ENCODE measurements around the gene BORA. TPM values are rescaled to one million over a fixed set of nuclear protein-coding genes. Genes with fewer than 3 reads are reported as not detected.
"Not testable (repeated sequence)": the region's sequence is repeated elsewhere in the genome, so short reads cannot be mapped to it uniquely, and the experiment has no call there.

Gene BORA
- total RNA-seq (2014; rRNA removed; shearing (Covaris generic)) = 32.4 and 41.1 TPM in 2 replicates

GRCh38 chr13:72727417-72728289, at the start of gene BORA, which contains the start of gene MZT1:
TSS of gene BORA (plus strand) at chr13:72727923. CDS start at chr13:72728941, 1,018 bp downstream.
TSS of gene MZT1 (minus strand) at chr13:72727629. CDS start at chr13:72727602, 27 bp downstream.
- DNase-seq (ENCODE audit: low read depth) = peak; percentile 95

DNA sequence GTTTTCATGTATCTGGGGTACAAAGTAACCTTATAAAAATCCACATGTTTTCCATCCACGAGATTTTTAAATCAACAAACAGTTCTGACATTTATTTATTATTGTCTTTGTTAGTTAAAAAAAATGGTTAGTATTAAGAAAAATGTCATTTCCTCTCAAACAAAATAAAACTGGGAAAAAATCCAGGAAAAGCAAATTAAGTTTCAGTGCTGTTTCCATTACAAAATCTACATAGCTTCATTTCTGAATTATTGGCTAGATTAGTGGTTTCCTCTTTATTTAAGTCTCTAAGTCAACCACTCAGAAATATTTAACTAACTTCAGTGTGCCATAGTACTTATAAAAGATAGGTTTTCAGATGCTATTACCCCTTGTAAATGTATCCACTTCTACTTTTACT, 49.4 kb upstream of the BORA start:
- DNase-seq (ENCODE audit: low read depth) = no peak

DNA sequence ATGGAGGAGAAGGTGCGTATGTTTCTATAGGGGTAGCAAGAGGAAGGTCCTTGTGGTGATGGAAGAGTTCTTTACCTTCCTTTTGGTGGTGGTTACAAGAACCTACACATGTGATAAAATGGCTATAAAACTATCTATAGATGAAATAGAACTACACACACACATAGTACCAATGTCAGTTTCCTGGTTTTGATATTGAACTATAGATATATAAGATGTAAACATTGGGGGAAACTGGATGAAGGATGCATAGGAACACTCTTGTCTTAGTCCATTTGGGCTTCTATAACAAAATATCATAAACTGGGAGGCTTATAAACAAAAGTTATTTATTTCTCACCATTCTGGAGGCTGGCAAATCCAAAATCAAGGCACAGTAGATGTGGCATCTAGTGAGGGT, 47.4 kb upstream of the BORA start:
- DNase-seq (ENCODE audit: low read depth) = no peak

DNA sequence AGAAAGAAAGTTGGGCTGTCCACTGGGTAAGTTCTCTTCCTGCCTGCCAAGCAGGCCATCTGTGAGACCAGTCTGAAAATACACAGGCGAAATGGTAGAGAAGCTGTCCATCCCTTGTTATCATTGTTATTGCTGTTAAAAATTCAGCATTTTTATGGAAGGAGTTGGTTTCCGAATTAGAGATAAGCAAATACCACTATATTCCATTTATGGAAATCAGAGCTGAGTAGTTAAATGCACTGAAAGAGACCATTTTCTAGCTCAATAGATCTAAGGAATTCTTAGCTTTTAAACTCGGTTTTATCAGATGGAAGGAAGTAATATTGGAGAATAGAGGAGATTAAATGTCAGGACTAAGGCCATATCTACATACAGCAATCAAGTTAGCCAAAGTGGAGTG, 41.0 kb upstream of the BORA start:
- DNase-seq (ENCODE audit: low read depth) = no peak

DNA sequence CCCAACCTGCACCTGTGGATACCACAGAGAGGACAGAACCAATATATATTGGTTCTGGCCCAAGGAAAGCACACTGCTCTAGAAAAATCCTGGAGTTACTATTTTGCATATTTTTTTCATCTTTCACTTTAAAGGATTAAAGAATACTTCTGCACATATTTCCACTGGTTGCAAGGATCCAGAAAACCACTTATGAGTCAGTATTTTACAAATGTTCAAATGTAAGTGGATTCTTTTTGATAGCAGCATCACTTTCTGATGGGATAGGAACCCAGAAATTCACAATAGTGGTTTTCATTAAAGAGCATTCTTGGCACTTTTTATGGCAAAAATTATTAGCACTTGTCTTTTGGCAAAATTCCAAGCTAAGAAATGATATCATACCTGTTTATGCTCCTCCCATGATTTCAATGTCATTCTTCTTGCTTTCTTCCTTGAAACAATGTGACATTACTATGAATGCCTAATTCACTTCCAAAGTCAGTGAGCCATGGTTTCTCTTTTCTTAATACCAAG, 38.5 kb upstream of the BORA start:
- no peak for DNase-seq (ENCODE audit: low read depth)

DNA sequence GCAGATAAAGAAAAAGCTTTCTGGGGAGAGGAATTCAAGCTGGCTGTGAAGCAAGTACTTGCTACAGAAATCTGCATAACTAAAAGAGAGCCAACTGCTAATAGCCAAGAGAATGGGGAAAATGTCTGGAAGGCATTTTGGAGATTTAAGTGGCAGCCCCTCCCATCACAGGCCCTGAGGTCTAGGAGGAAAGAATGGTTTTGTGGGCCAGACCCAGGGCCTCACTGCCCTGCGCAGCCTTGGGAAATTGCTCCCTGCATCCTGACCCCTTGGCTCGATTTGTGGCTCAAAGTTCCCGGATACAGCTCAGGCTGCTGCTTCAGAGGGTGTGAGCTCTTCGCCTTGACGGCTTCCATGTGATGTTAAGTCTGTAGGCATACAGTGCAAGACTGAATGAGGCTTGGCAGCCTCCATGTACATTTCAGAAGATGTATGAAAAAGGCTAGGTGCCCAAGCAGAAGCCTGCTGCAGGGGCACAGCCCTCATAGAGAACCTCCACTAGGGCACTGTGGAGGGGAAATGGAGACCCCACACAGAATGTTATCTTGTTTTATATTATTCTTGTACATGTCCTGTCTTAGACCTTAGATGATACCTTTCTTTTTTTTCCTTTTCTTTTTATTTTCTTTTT, 34.7 kb upstream of the BORA start:
- DNase-seq (ENCODE audit: low read depth) = no peak

DNA sequence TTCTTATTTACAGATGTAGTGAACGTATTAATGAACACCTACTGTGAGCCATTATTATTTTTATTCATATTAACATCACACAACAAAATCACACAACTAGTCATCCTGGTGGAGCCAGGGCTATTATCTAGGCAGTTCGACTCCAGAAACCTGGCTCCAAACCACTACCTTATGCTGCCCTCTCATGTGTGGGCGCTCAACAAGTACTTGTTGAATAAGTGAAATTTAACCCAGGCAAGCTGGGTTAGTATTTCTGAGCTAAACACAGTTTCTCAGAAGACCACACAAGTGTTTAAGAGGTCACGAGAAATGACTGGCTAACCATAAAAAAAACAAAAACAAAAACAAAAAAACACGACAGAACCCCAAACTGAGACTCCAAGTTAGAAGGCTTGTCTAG, 33.9 kb upstream of the BORA start:
- DNase-seq (ENCODE audit: low read depth) = no peak

DNA sequence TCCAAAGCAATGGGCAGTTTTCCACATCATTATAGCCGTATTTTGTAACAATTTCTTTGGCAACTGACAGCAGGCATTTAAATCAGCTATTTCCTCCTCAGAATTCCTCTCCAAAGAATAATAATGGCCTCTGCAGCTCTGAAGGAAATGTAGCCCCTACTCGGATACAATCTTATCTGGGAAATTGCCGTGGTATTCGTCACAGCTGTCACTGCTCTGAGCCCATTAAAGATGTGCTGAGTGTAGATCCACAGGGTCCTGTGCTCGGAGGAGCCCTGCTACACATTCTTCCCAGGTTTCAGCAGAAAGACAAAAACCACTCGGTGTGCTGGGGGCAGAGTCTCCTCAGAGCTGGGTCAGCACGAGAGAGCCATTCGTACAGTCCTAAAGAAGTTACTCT, 33.4 kb upstream of the BORA start:
- DNase-seq (ENCODE audit: low read depth) = no peak

GRCh38 chr13:72696579-72696978, 31.1 kb upstream of the BORA start:
- peak; percentile 6 for DNase-seq (ENCODE audit: low read depth)

- DNase-seq (ENCODE audit: low read depth) = no peak
These were observed 29.6 kb upstream of the BORA start for GRCh38 chr13:72698164-72698563.

DNA sequence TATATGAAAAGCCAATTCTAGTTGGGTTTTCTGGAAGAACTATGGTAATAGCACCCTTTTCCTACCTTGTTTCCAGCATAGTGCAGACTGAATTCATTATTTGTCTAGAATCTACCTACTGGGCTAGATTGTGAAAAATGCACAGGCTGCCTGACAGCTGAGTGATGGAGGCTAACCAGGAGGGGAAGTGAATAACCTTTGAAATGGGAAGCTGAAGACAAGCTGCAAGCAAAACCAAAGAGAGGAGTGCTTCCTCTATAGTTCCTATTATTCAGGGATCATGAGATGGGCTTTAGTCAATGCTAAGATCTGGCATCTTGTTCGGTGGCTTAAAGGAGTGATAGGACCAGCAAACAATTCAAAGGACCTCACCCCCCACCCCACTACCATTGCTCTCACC, 27.2 kb upstream of the BORA start:
- no peak for DNase-seq (ENCODE audit: low read depth)

GRCh38 chr13:72716776-72717175, 10.9 kb upstream of the BORA start:
- DNase-seq (ENCODE audit: low read depth) = no peak

DNA sequence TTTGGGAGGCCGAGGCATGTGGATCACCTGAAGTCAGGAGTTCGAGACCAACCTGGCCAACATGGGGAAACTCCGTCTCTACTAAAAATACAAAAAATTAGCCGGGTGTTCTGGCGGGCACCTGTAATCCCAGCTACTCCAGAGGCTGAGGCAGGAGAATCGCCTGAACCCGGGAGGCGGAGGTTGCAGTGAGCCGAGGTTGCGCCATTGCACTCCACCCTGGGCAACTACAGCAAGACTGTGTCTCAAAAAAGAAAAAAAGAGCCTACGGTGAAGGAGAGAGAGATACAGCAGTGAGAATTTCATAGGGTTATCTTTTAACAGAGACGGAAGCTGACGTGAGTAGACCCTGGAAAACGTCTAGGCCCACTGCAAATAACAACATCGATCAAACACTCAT, 1.5 kb upstream of the BORA start:
- DNase-seq (ENCODE audit: low read depth) = not testable (repeated sequence)

- peak; percentile 24 for DNase-seq (ENCODE audit: low read depth)
These were observed 852 bp upstream of the BORA start for GRCh38 chr13:72726726-72727416.

DNA sequence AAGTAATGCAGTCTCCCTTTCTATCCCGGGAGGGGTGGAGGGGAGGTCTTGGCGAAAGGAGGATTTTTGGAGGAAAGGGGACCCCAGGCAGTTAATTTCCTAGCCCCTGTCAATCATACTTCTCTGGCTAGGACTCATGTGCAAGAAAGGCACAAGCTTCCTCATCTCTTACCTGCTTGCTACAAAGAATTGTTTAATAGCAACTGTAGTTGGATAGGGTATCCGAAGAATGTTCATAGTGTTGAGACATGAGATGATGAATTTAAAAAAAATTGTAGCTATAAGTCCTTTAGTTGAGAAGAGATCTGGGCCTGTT, 525 bp downstream of the BORA start:
- no peak for DNase-seq (ENCODE audit: low read depth)

DNA sequence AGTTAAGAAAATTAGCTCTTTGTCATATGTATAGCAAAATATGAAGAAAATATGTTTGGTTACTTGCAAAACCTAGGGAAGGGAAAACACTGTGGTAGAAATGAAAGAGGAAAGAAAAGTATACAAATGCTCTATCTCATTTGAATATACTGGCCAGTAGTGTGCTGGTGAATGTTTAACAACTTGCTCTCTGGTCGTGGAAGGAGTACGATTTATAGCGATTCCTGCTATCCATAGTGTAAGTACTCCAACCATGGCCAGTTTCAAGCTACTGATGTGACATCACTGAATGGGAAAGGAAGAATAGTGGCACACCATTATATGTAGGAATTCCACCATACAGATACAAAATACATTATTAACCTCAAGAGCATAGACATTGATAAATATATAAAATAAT, 9.3 kb downstream of the BORA start:
- DNase-seq (ENCODE audit: low read depth) = no peak

DNA sequence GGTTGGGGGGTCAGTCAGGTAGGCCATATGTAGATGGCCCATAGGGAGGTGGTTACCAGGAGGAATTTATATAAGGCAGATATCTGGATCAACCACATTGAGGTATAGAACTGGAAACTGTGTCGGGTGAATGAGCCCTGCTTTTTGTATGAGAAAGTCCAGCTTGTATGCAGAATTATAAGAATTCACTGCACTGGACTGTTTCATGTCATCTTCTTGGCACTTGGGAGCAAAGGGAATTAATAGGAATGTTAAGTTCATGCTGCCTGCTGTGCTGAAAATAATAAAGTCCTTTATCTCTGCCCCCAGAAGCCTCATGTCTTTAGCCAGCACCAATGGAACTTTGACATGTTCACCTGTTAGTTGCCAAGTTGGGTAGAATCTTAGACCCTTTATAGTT, 12.3 kb downstream of the BORA start:
- no peak for DNase-seq (ENCODE audit: low read depth)

DNA sequence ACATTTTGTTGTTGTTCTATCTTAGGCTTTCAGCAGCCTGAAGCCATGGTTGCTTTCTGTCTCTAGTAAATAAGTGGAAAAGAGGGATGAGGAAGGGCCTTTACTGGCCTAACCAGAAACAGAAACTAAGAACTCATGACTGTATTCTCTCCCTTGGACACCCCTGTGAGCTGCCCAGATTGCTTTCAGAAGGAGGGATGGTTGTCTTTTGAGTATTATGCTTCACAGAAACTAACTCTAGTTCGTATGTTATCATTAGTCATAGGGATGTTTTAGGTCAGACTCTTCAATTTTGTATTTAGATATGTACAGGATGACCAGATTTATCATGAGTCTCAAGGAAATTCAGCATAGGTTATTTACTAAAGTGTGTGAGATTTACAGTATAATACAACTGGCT, 17.5 kb downstream of the BORA start:
- DNase-seq (ENCODE audit: low read depth) = no peak

- no peak for DNase-seq (ENCODE audit: low read depth)
These were observed 23.5 kb downstream of the BORA start for GRCh38 chr13:72751220-72751619.

DNA sequence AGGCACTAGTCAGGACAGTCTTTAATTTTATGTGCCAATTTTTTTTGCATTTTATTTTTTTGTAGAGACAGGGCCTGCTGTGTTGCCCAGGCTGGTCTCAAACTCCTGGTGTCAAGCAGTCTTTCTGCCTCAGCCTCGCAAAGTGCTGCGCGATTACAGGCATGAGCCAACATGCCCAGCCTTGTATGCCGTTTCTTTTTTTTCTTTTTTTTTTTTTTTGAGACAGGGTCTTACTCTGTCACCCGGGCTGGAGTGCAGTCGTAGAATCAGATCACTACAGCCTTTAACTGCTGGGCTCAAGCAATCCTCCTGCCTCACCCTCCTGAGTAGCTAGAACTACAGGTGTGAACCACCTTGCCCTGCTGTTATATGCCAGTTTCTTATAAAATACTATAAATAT, 26.4 kb downstream of the BORA start:
- DNase-seq (ENCODE audit: low read depth) = no peak

DNA sequence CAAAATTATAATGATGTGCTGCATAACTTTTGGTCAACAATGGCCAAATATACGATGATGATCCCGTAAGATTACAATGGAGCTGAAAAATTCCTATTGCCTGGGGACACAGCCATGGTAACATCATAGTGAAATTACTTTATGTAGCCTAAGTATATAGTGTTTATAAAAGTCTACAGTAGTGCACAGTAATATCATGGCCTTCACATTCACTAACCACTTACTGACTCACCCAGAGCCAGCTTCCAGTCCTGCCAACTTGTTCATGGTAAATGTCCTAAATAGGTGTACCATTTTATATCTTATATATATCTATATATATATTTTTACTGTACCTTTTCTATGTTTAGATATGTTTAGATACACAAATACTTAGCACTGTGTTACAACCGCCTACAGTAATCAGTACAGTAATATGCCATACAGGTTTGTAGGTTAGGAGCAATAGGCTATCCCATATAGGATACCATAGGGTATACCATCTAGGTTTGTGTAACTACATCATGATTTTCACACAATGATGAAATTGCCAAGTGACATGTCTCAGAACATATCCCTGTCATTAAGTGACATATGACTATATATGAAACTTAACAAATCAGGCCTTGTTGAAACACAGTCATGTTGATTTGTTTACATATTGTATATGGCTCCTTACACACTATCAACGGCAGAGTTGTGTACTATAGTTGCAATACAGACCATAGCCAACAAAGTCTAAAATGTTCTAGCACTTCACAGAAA, 30.2 kb downstream of the BORA start:
- DNase-seq (ENCODE audit: low read depth) = peak; percentile 13

- no peak for DNase-seq (ENCODE audit: low read depth)
These were observed 32.5 kb downstream of the BORA start for GRCh38 chr13:72760189-72760588.

All from M059J (cell line).